Measurements from ENCODE around the gene CXCL5.
"Not testable (repeated sequence)": the region's sequence is repeated elsewhere in the genome, so short reads cannot be mapped to it uniquely, and the experiment has no call there.

CXCL5 gene

GRCh38 chr4:73952352-73952751 lies 46.1 kb downstream of the CXCL5 start:
- TF ChIP-seq CTCF (IDR thresholded peaks at IDR 0.05; ENCODE audit: low read depth, low read length): no peak
- no peak for DNase-seq (ENCODE audit: extremely low read depth, low read depth)

- DNase-seq (ENCODE audit: extremely low read depth, low read depth): not testable (repeated sequence)
These were observed 48.0 kb downstream of the CXCL5 start for GRCh38 chr4:73950376-73950920.

GRCh38 chr4:73948990-73949706 lies 49.3 kb downstream of the CXCL5 start:
- no peak for DNase-seq (ENCODE audit: extremely low read depth, low read depth)

GRCh38 chr4:73948291-73948690 lies 50.2 kb downstream of the CXCL5 start:
- TF ChIP-seq CTCF (IDR thresholded peaks at IDR 0.05; ENCODE audit: low read depth, low read length): no peak
- DNase-seq (ENCODE audit: extremely low read depth, low read depth): no peak

More at GRCh38 chr4:73948990-73949706, 49.3 kb downstream of the CXCL5 start:
- no peak for TF ChIP-seq CTCF (IDR thresholded peaks at IDR 0.05; ENCODE audit: low read depth, low read length)

GRCh38 chr4:73947239-73947985 lies 51.1 kb downstream of the CXCL5 start:
- no peak for DNase-seq (ENCODE audit: extremely low read depth, low read depth)
- TF ChIP-seq CTCF (IDR thresholded peaks at IDR 0.05; ENCODE audit: low read depth, low read length): no peak

- no peak for DNase-seq (ENCODE audit: extremely low read depth, low read depth)
- TF ChIP-seq CTCF (IDR thresholded peaks at IDR 0.05; ENCODE audit: low read depth, low read length): no peak
These were observed 52.6 kb downstream of the CXCL5 start for GRCh38 chr4:73945674-73946449.
